ENCODE results near the gene EBF4. TPM values are rescaled to one million over a fixed set of nuclear protein-coding genes. Genes with fewer than 3 reads are reported as not detected.
"Not testable (repeated sequence)": the region's sequence is repeated elsewhere in the genome, so short reads cannot be mapped to it uniquely, and the experiment has no call there.

The EBF4 gene
- total RNA-seq, 1 donor from 2014 or later: 17.9 TPM

DNA sequence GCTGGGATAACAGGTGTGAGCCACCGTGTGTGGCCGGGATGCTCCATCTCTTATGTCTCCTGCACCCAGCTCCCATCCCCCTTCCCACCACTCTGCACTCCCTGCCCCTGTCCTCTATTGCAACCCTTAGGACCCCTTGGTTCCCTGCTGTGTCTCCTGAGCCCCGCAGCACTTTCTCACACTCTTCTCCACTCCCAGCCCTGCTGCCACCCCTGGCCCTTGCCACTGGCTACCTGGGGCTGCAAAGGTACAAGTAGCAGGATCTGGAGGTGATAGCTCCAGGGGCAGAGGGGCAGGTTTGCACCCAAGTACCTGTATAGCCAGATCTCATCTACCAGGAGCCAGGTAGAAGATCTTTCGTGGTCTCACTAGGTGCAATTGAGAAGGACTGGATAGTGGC, 114.4 kb downstream of the EBF4 start:
- Mint-ChIP-seq H3K4me1 (ENCODE audit: unreplicated experiment) (no peaks in the 10 kb centered on the region), H3K9me3 (peaks cover 12% of the 10 kb centered on the region), H3K27ac (no peak overlapping the region), H3K36me3 (no peaks in the 10 kb centered on the region), H3K27me3 (peaks cover 61% of the 10 kb centered on the region), H3K4me3 (no peak overlapping the region)
- TF ChIP-seq, protein P1, sequence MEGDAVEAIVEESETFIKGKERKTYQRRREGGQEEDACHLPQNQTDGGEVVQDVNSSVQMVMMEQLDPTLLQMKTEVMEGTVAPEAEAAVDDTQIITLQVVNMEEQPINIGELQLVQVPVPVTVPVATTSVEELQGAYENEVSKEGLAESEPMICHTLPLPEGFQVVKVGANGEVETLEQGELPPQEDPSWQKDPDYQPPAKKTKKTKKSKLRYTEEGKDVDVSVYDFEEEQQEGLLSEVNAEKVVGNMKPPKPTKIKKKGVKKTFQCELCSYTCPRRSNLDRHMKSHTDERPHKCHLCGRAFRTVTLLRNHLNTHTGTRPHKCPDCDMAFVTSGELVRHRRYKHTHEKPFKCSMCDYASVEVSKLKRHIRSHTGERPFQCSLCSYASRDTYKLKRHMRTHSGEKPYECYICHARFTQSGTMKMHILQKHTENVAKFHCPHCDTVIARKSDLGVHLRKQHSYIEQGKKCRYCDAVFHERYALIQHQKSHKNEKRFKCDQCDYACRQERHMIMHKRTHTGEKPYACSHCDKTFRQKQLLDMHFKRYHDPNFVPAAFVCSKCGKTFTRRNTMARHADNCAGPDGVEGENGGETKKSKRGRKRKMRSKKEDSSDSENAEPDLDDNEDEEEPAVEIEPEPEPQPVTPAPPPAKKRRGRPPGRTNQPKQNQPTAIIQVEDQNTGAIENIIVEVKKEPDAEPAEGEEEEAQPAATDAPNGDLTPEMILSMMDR (conservative IDR thresholded peaks at IDR 0.05): no peak
- DNase-seq (ENCODE audit: extremely low spot score, unreplicated experiment): no peak

DNA sequence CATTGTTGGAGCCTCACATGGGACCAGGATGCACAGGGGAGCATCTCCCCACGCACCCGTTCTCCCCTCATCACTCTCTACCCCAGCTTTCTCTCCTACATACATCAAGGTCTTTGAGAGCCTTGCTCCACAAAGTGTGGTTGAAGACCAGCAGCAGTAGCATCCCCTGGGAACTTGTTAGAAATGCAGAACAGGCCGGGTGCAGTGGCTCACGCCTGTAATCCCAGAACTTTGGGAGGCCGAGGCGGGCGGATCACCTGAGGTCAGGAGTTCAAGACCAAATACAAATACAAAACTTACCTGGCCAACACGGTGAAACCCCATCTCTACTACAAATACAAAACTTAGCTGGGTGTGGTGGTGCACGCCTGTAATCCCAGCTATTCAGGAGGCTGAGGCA, 115.3 kb downstream of the EBF4 start:
- peaks cover 11% of the 10 kb centered on the region for H3K9me3 Mint-ChIP-seq
- H3K4me1 Mint-ChIP-seq (ENCODE audit: unreplicated experiment); H3K27ac Mint-ChIP-seq; H3K36me3 Mint-ChIP-seq; H3K4me3 Mint-ChIP-seq: not testable (repeated sequence)
- peak; percentile 40 for DNase-seq (ENCODE audit: extremely low spot score, unreplicated experiment)
- peaks cover 57% of the 10 kb centered on the region for H3K27me3 Mint-ChIP-seq

GRCh38 chr20:2809690-2810089, 117.1 kb downstream of the EBF4 start:
- H3K27ac Mint-ChIP-seq: no peak overlapping the region
- peaks cover 7% of the 10 kb centered on the region for H3K4me1 Mint-ChIP-seq (ENCODE audit: unreplicated experiment)
- no peak overlapping the region for H3K4me3 Mint-ChIP-seq
- peaks cover 51% of the 10 kb centered on the region for H3K27me3 Mint-ChIP-seq
- no peaks in the 10 kb centered on the region for H3K36me3 Mint-ChIP-seq
- TF ChIP-seq, protein P1 (conservative IDR thresholded peaks at IDR 0.05): no peak
- no peak for DNase-seq (ENCODE audit: extremely low spot score, unreplicated experiment)
- peaks cover 11% of the 10 kb centered on the region for H3K9me3 Mint-ChIP-seq

Small RNAs within 50 kb of the gene (microRNA-seq; reads per million reads assigned to microRNA genes)
- 10.5 reads per million, percentile 33 among the genes with 10 or more reads in this experiment for gene MIR1292

Other genes with a start within 250 kb of the EBF4 start
- 177 and 193 TPM in 2 replicates for gene SNRPB, start 222.0 kb upstream of the EBF4 start, total RNA-seq (ENCODE audit: low replicate concordance)
- 10.0 and 16.6 TPM in 2 replicates for gene ZNF343, start 183.9 kb upstream of the EBF4 start, total RNA-seq (ENCODE audit: low replicate concordance)
- gene TMC2, start 156.2 kb upstream of the EBF4 start, total RNA-seq (ENCODE audit: low replicate concordance): not detected in 2 replicates
- gene NOP56, start 40.1 kb upstream of the EBF4 start, total RNA-seq (ENCODE audit: low replicate concordance): 203 and 364 TPM in 2 replicates
- 85.6 and 101 TPM in 2 replicates for gene IDH3B, start 28.6 kb upstream of the EBF4 start, total RNA-seq (ENCODE audit: low replicate concordance)
- gene CPXM1, start 107.8 kb downstream of the EBF4 start, total RNA-seq (ENCODE audit: low replicate concordance): 6.6 and 106 TPM in 2 replicates
- gene C20orf141, start 122.2 kb downstream of the EBF4 start, total RNA-seq (ENCODE audit: low replicate concordance): not detected in 2 replicates
- not detected in 2 replicates for gene TMEM239, start 123.6 kb downstream of the EBF4 start, total RNA-seq (ENCODE audit: low replicate concordance)
- gene PCED1A, start 147.9 kb downstream of the EBF4 start, total RNA-seq (ENCODE audit: low replicate concordance): 47.5 and 79.6 TPM in 2 replicates
- gene VPS16, start 148.0 kb downstream of the EBF4 start, total RNA-seq (ENCODE audit: low replicate concordance): 31.8 and 49.9 TPM in 2 replicates
- 50.5 and 73.8 TPM in 2 replicates for gene PTPRA, start 180.7 kb downstream of the EBF4 start, total RNA-seq (ENCODE audit: low replicate concordance)